ENCODE results near the gene PI4KA. TPM values are rescaled to one million over a fixed set of nuclear protein-coding genes. Genes with fewer than 3 reads are reported as not detected.

PI4KA gene
- total RNA-seq, 4 donors from 2014 or later = 44.7 to 136 (median 67.7) TPM

DNA sequence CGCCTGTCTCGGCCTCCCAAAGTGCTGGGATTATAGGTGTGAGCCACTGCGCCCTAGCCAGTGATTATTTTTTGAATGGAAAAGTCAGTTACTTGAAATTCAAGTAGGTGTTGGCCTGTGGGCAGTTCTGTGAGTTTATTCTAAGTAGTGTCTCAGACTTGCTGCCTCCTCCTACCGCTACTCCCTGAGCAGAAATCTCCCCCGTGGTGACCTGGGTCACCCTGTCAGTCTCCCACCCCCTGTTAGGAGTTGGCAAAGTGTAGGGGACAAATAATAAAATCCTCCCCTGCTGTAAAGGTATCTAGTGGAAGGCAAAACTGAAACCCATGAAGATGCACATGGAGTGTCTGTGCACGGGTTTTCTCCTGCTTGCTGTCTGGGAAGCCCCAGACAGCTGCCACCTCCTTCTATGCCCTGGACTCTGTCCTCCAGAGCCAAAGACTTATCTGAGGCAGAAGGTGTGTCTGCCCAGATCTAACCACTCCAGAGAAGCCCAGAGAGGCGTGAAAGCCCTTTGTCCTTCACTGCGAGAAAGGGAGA, 26.5 kb upstream of the PI4KA start:
- Histone ChIP-seq H3K9me3 (no peaks in the 10 kb centered on the region), H3K27me3 (no peaks in the 10 kb centered on the region), H3K4me3 (no peak overlapping the region), H3K4me1 (peaks cover 5% of the 10 kb centered on the region), H3K27ac (no peak overlapping the region), H3K36me3 (peaks cover 83% of the 10 kb centered on the region)
- TF ChIP-seq EP300 (IDR thresholded peaks at IDR 0.05) = no peak
- TF ChIP-seq POLR2AphosphoS5 (IDR thresholded peaks at IDR 0.05) = no peak
- TF ChIP-seq POLR2A (IDR thresholded peaks at IDR 0.05) = no peak
- TF ChIP-seq, protein P1, sequence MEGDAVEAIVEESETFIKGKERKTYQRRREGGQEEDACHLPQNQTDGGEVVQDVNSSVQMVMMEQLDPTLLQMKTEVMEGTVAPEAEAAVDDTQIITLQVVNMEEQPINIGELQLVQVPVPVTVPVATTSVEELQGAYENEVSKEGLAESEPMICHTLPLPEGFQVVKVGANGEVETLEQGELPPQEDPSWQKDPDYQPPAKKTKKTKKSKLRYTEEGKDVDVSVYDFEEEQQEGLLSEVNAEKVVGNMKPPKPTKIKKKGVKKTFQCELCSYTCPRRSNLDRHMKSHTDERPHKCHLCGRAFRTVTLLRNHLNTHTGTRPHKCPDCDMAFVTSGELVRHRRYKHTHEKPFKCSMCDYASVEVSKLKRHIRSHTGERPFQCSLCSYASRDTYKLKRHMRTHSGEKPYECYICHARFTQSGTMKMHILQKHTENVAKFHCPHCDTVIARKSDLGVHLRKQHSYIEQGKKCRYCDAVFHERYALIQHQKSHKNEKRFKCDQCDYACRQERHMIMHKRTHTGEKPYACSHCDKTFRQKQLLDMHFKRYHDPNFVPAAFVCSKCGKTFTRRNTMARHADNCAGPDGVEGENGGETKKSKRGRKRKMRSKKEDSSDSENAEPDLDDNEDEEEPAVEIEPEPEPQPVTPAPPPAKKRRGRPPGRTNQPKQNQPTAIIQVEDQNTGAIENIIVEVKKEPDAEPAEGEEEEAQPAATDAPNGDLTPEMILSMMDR (IDR thresholded peaks at IDR 0.05) = no peak
- DNase-seq (ENCODE audit: low spot score in 2 of 2) = no peak
- WGBS = 78% methylated on average over 8 of the region's 8 CpGs

DNA sequence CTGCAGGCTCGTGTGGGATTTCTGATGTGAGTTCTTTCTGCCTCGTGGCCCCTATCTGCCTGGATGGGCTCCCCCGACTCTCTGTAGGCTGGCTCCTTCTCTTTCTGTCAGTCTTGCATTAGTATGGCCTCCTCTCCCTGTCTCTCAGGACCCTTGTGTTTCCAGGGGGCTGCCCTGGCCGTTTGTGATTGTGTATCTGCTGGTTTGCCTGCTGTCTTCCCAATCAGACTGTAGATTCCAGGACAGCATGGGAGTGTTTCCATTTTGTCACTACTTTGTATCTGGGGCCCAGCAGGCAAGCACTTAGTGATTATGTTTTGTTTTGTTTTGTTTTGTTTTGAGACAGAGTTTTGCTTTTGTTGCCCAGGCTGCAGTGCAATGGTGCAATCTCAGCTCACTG, 25.8 kb upstream of the PI4KA start:
- WGBS = 76% methylated on average over 4 of the region's 4 CpGs
- H3K9me3 ChIP-seq = no peaks in the 10 kb centered on the region
- TF ChIP-seq POLR2AphosphoS5 (IDR thresholded peaks at IDR 0.05) = no peak
- no peak for TF ChIP-seq POLR2A (IDR thresholded peaks at IDR 0.05)
- TF ChIP-seq, protein P1 (IDR thresholded peaks at IDR 0.05) = no peak
- no peak for TF ChIP-seq EP300 (IDR thresholded peaks at IDR 0.05)

DNA sequence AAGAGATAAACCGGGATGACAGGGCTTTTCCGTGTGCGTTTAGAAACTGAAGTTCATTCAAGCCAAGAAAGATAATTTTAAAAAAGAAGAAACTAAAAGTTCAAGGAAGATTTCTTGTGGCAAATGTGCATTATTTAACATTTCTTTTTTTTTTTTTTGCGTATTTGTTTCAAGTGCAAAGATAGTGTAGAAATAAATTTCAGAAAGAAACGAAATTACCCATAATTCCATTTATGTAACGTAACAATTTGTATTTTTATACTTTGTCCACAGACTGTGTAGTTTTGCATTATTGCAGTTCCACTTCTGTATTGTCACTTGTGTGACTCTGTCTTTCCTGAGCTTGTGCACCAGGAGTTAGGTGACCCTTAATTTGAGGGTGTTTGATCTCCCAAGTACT, 24.2 kb upstream of the PI4KA start:
- no peak overlapping the region for H3K4me3 ChIP-seq
- H3K27ac ChIP-seq = no peak overlapping the region
- WGBS = 90% methylated on average over 6 of the region's 6 CpGs
- H3K4me1 ChIP-seq = peaks cover 5% of the 10 kb centered on the region
- H3K27me3 ChIP-seq = no peaks in the 10 kb centered on the region
- no peak for DNase-seq (ENCODE audit: low spot score in 2 of 2)
- H3K36me3 ChIP-seq = peaks cover 67% of the 10 kb centered on the region
- no peaks in the 10 kb centered on the region for H3K9me3 ChIP-seq
- no peak for TF ChIP-seq POLR2AphosphoS5 (IDR thresholded peaks at IDR 0.05)
- no peak for TF ChIP-seq EP300 (IDR thresholded peaks at IDR 0.05)
- TF ChIP-seq, protein P1 (IDR thresholded peaks at IDR 0.05) = no peak
- no peak for TF ChIP-seq POLR2A (IDR thresholded peaks at IDR 0.05)

More for the DNA sequence above, 25.8 kb upstream of the PI4KA start:
- no peak for DNase-seq (ENCODE audit: low spot score in 2 of 2)
- H3K4me1 ChIP-seq = peaks cover 5% of the 10 kb centered on the region
- H3K27ac ChIP-seq = no peak overlapping the region
- H3K36me3 ChIP-seq = peaks cover 76% of the 10 kb centered on the region
- no peaks in the 10 kb centered on the region for H3K27me3 ChIP-seq
- no peak overlapping the region for H3K4me3 ChIP-seq

DNA sequence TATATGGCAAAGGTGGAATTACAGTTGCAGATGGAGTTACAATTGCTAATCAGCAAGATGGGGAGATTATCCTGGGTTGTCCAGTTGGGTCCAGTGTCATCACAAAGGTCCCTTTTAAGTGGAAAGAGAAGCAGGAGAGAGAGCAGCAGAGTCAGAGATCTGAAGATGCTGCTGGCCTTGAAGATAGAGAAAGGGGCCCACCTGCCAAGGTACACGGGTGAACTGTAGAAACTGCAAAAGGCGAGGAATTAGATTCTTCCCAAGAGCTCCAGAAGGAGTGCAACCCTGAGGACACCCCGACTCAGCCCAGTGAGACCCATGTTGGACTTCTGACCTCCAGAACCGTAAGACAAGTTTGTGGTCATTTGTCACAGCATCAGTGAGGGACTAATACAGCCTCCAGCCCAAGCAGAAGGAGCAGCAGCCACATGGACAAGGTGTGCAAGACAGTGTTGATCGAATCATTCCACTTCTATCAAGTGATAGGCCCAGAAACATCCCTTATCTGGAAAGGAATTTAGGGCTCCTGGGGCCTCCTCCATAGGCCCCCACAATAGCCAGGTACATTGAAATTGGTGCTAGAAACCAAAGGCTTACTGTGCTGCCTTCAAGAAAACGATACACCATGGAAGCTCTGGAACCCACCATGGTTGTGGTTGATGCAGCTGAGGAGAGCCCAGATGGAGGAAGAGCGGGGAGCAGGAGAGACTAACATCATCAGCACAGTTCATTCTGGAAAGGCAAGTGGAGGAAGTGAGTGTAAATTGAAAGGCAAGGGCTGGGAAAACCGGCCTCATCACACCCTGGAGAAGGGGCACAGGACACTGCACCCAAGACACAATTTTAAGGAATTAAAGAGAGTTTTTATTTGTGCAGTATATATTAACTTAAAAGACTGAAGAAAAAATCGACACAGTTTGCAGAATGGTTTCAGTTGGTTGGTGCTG, 23.5 kb upstream of the PI4KA start:
- 85% methylated on average over 9 of the region's 9 CpGs for WGBS
- peaks cover 5% of the 10 kb centered on the region for H3K4me1 ChIP-seq
- H3K36me3 ChIP-seq = peaks cover 66% of the 10 kb centered on the region
- H3K27ac ChIP-seq = no peak overlapping the region
- DNase-seq (ENCODE audit: low spot score in 2 of 2) = no peak
- no peaks in the 10 kb centered on the region for H3K9me3 ChIP-seq
- TF ChIP-seq POLR2AphosphoS5 (IDR thresholded peaks at IDR 0.05) = no peak
- TF ChIP-seq EP300 (IDR thresholded peaks at IDR 0.05) = no peak
- no peak for TF ChIP-seq POLR2A (IDR thresholded peaks at IDR 0.05)
- H3K4me3 ChIP-seq = no peak overlapping the region
- no peaks in the 10 kb centered on the region for H3K27me3 ChIP-seq

DNA sequence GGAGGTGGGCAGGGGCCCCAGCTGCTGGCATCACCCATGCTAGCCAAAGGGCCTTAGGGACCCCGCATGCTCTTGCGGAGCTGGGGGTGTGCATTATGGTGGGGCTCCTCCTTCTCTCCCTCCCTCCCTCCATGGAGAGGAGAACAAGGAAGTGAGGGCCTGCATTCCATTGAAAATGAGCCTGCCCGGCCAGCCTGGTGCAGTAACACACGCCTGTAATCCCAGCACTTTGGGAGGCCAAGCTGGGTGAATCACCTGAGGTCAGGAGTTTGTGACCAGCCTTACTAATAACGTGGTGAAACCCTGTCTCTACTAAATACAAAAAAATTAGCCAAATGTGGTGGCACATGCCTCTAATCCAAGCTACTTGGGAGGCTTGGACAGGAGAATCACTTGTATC, 22.6 kb upstream of the PI4KA start:
- no peak for DNase-seq (ENCODE audit: low spot score in 2 of 2)
- TF ChIP-seq EP300 (IDR thresholded peaks at IDR 0.05) (no peak), POLR2AphosphoS5 (IDR thresholded peaks at IDR 0.05) (no peak), POLR2A (IDR thresholded peaks at IDR 0.05) (no peak)
- TF ChIP-seq, protein P1 (IDR thresholded peaks at IDR 0.05) = no peak
- Histone ChIP-seq H3K4me3 (no peak overlapping the region), H3K36me3 (peaks cover 65% of the 10 kb centered on the region), H3K4me1 (peaks cover 5% of the 10 kb centered on the region), H3K27ac (no peak overlapping the region), H3K27me3 (no peaks in the 10 kb centered on the region), H3K9me3 (no peaks in the 10 kb centered on the region)
- 91% methylated on average over 5 of the region's 5 CpGs for WGBS
